Spleen (tissue), 7 donors: Measurements from ENCODE around the gene CCDC154.

ENCODE experiments used
- POLR2A ChIP-seq, 3 donors: fragments of 450-650 bp; IDR thresholded peaks; one replicate each; pipeline ENCODE4 v1.5.1; 2017; ENCODE audit warnings: antibody characterized with exemption in 3 of 3, mild to moderate bottlenecking in 1 of 3
- POLR2AphosphoS5 ChIP-seq, 3 donors: sonication (generic); formaldehyde crosslinking; IDR thresholded peaks; one replicate each; pipeline ENCODE4 v1.5.1; 2017; ENCODE audit warnings: antibody characterized with exemption in 3 of 3
- TF ChIP-seq, protein P1 (sequence below), 11 experiments: fragments of 200-600 bp in 7 of 11; fragments of 450-650 bp in 4 of 11; sonication (generic) in 4 of 11; IDR thresholded peaks in 8 of 11; conservative IDR thresholded peaks in 3 of 11; 1 replicate in 7 of 11; 2 replicates in 4 of 11; pipeline versions ENCODE4 v1.4.0 to v1.8.0; 2016 to 2021; ENCODE audit warnings: antibody characterized with exemption in 11 of 11, inconsistent platforms in 4 of 11, mild to moderate bottlenecking in 1 of 11
- donor health status: DM: no; HTN: no; CAD: no; lungs with moderate emphysema.
- donor health status: DM: no; HTN: no; CAD: no.
- donor health status: DM: no; HTN: no; CAD: no.

DNA sequence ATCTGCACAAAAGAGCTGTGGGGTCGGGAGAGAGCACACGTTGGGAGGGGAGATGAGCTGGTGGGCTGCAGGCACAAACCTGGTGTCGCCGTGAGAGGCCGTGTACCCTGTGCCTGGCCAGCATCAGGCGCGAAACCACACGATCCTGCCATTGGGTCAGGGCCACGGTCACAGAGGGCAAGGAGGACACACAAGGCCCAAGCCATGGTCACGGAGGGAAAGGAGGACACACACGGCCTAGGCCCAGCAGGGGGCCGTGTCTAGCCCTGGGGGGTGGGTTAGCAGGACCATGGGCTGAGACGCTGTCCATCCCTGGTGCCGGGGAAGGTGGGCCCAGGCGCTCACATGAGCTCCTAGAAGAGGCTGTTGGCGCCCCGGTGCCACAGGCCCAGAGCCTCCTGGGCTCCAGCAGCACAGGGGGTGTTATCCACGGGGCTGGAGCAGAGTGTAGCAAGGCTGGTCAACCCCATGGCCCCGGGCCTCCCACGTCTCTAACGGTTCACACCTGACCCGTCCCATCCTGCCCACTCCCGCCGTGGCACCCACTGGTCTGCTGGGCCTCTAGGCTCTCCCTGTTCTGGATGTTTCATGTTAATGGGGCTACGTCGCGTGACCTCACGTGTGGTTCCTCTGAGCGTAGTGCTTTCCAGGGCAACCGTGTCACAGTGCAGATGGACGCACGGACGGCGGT, 7.5 kb upstream of the CCDC154 start:
- TF ChIP-seq POLR2AphosphoS5 (IDR thresholded peaks at IDR 0.05) (peak in 1 of 3 donors; percentile 28), POLR2A (IDR thresholded peaks at IDR 0.05) (no peak)
- TF ChIP-seq, protein P1, sequence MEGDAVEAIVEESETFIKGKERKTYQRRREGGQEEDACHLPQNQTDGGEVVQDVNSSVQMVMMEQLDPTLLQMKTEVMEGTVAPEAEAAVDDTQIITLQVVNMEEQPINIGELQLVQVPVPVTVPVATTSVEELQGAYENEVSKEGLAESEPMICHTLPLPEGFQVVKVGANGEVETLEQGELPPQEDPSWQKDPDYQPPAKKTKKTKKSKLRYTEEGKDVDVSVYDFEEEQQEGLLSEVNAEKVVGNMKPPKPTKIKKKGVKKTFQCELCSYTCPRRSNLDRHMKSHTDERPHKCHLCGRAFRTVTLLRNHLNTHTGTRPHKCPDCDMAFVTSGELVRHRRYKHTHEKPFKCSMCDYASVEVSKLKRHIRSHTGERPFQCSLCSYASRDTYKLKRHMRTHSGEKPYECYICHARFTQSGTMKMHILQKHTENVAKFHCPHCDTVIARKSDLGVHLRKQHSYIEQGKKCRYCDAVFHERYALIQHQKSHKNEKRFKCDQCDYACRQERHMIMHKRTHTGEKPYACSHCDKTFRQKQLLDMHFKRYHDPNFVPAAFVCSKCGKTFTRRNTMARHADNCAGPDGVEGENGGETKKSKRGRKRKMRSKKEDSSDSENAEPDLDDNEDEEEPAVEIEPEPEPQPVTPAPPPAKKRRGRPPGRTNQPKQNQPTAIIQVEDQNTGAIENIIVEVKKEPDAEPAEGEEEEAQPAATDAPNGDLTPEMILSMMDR (IDR thresholded peaks at IDR 0.05 in 8 of 11, conservative IDR thresholded peaks at IDR 0.05 in 3 of 11), result no peak
